Measurements from ENCODE around the gene NPS.

The NPS gene

DNA sequence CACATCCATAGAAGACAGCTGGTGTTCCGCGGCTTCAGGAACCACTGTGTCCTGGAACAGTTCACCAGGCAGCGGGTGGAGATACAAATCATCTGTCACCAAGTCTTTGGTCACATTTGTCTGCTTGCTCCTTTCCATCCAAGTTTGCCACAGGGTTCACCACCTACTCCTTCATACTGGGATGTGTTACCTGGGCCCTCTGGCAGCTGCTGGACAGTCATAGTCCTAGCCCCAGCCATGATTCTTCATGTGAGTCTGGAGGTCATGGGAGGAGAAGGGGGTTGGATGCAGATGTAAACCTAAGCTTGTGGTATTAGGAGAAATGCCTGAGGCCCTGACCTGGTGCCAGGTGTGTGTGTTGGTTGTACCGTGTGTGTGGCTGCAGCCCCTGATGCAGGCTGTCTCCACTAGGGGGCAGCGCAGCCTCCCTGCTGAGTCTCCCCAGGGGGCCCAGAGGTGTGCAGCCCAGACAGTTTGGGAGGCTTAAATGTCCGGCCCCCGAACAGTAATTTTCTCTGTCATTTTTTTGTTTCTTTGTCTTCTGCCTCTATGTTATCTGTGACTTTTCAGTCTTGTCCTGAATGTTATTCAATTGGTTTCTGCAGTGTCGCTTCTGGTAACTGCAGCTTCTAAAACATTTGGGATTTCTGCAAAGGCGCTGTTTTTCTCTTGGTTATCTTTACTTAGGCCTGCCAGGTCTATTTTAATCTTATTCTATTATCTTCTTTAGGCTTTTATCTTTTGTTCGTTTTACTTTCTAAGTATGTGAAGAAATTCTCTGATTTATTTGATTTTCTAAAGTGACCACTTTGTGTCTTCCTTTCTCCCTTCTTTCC is 14.8 kb downstream of the NPS start:
- DNase-seq = peak; percentile 56

DNA sequence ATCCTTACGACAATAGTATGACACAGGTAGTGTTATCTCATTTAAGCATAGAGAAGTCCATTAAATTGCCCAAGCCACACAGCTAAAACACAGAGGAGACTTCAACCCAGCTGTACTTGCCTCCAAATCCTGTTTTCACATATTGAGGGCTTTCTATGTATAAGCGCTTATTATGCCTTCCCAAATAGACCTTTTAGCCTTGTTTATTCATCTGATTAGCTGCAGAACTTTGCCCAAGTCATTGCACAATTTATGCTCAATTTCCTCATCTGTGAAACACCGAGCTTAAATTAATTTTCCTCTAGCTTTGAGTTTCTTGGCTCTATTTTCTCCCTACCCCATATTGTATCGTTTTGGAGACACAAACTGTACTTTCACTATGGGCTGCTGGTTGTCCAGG is 15.5 kb downstream of the NPS start:
- DNase-seq = no peak

DNA sequence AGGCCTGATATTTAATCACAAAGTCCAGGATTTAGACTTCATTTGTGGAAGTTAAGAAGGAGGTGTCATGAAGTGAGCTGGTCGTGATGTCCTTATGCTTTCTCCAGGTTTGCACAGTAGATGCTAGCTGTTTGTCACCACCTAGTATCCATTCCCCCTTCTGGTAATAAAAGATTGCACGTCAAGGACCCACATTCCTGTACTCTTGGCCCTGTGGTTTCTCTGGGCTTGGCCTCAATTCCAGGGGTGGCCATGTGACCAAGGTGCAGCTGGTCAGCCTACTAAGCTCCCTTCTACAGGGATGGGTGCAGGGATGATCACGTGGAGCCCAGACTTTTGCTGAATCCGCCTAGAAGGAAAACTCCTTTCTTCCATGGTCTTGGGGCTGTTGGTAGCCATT is 16.5 kb downstream of the NPS start:
- DNase-seq = no peak

DNA sequence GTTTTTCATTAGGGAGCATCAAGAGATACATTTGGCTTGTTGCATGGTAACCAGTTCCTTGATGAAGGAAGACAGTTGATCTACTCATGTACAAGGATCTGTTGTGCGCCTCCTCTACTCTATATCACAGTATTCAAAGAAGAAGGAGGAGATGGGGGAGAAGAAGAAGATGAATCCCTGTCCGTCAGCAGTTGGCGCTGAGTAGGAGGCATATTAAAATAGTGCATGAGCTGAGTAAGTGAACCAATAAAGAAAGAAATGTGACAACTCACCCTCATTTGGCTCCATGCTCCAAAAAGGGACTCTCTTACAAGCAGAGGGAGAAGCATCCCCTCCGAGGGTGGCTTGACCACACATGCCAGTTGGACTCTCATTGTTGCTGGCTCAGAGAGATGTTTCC is 20.1 kb downstream of the NPS start:
- DNase-seq = no peak

DNA sequence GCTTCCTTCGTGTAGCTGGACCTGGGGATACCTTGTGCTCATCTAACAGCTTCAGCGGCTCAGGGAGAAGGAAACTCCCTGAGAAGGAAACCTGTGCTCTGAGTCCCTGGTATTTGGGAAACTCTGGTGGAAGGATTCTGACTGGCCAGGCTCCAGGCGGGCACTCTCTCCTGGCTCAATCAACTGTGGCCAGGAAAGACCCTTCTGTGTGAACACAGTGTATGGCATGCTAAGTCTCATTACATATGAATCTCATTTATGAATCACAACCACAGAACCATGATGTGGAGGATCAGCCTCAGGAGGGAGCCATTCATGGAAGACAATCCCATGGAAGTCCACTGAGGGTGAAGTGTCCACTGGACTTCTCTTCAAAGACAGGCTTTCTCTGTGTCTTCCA is 20.9 kb downstream of the NPS start:
- DNase-seq = no peak

DNA sequence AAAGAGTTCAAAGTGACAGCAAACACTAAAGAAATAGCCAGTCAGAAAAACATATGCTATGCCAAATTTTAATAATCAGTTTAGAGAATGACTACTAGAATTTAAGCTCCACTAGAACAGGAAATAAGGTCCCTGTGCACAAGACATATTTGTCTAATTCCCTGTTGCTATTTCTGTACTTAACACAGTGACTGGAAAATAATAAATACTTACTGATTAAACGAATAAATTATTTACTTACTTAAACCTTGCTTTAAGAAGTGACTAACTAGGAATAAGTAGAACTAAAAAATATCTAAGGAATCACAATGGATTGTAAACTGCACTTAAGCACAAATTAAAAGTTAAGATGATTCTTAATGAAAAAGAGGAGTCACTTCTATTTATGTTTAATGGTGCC is 22.3 kb downstream of the NPS start:
- no peak for DNase-seq

DNA sequence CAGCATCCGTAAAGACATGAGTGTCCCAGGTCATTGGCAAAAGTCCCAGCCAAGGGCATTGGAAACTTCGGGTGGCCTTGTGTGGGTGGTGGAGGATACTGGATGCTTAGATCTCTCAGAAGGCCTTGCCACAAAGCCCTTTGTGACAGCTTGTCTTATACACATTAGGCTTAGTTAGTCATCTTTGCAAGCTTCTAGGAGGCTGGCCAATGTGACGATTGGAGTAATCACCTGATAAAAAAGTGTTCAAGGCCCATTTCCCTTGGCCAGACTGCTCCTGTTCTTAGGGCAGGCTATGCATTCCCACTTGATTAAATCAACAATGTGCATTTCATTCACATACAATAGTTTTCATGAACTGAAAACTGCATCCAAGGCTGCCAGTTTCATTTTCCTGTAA is 26.9 kb downstream of the NPS start:
- DNase-seq = no peak

DNA sequence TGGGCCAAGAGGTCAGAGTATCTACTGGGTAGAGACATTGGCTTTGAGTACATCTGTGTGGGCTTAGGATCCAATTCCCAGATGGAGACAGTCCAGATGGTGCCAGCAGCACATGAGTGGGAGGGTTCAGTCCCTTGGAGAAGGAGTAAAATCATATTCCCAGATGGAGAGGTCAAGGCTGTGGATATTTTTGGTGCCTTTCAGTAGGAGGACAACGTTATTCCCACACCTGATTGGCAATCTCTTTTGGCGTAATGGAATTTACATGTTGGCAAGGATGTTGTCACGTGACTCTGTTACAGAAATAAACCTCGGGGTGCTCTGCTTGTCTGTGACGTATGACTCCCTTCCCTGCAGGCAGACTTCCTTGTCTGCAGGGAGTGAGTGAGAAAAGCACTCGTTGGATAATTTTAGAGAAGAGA is 27.6 kb downstream of the NPS start:
- no peak for DNase-seq

DNA sequence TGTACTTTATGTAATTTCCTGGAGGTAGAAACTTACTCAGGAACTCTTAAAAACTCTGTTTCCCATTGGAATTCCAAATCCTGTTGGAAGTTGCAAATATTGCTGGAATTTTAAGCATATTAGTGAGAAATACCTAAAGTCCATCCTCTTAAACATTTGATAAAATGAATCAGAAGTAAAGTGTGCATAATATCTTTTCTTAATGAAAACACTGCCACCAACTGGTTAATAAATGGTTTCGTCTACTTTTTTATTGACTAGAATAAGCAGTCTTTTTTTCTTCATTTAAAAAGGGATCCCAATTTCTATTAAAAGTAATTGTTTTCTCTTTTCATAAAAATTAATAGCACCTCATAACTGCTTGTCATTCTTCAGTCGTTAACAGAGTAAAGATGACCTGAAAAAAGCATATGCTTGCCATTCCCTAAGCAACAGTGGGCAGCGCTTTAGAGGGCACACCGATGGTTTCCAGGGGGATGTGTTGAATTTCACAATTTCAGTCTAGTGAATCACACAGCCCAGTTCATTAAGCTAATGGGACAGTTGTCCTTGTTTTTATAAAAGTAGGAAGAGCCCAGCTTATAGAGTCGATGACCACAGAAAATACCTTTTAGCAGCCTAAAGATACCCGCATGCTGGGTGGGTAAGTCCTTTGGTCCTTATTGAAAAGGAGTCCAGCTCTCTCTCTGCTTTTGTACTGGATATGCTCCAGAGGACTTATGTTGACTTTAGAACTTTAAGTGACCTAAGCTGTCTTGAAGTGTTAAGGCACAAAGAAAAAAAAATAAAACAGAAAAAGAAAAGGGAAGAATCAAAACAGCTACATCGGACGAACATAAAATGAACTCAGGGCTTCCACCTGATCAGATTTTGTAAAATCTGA is 28.5 kb downstream of the NPS start:
- no peak for DNase-seq

DNA sequence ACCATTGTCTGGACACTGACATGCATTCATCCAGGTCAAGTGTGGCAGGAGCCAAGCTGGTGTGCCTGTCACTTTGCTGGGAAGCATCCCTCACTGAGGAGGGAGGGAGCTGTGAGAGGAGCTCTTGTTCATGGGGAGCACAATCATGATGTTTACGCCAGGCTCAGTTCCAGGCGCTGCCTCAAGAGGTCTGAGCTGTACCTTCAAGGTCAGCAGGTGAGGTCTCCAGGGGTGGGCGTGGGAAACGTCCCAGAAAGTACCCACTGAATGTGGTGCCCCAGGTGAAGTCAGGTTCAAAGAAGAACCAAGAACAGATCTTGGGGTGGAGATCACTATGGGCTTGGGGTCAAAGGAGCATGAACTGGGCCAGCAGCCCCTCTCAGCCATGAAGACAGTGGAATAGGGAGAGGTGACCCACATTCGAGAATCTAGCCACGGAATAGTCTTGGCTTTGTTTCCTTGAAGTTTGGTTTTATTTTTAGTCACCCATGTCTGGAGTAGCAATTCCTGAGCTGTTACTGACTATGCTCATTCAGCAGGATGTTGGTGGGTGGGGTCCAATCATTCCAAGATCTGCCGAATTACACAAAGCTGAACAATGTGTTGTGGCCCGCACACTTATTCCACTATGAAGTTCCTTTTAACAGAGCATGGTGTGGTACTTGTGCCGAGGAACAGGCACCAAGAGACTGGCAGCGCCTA is 29.3 kb downstream of the NPS start:
- no peak for DNase-seq

DNA sequence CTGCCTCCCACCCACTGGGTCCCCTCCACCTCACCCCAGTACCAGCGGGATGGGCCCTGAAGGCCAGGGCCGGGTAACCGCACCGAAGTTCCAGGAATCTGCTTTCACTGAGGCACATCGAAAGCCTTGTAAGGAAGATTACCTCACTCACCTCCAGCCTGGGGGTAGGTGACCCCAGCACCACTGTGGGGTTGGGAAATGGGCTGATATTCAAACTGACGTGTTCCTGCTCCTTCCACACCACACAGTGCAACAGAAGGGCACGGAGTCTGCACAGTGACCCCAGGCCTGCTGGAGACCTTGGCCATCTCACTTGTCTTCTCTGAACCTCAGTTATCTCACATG is 29.8 kb downstream of the NPS start:
- no peak for DNase-seq

DNA sequence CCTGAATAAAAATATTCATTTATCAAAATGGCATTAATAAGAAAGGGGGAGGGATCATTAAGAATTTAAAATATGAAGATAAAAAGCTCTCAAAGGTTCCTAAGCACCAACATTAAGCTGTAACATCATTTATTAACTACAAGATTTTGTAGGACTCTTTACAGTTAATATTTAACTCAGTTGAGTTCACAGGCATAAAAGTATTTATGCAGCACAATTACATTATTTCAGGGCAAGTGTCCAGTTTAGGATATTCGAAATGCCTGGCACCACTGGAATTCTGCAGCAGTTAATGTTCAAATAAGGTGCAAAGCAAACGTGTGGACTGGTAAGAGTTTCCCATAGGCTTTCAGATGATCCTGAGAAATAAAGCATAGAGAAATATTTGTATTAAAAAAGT is 30.5 kb downstream of the NPS start:
- no peak for DNase-seq

DNA sequence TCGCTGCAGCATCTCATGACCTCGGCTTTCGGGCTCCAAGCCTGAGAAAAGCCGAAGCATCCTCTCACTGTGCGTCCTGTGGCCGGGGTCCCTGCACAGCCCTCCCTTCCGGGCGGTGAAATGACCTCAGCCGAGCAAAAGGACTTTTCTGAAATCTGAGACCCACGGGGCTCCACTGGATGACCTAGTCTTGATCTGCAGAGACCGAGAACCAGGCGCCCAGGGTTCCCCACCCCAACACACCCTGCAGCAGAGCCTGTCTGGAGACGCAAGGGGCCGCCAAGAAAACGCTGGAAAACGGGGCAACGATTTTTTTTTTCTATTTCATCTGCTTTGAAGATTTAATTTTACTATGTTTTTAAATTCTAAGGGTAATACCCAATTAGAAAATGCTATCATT is 31.7 kb downstream of the NPS start:
- no peak for DNase-seq

DNA sequence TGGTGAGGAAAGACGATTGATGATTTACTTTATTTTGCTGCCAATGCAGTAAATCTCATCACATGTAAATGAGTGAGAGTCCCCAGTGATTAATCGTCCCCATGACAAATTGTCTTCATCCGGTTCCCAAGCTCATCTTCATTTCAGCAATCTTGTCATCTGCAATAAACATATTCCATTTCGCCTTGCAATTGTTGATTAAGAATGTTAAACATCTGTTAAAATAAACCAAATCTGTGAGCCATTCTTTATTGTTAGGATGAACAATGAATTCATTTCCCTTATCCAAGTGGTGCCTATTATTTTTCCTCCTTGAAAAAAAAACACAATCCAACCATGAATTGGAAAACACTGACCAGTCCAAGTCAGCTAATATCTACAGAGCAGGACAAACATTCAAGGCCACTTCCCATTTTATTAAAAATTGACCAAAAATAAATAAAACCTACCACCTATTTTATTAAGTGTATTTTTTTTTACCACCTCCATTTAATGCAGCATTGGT is 36.5 kb downstream of the NPS start:
- DNase-seq = no peak

DNA sequence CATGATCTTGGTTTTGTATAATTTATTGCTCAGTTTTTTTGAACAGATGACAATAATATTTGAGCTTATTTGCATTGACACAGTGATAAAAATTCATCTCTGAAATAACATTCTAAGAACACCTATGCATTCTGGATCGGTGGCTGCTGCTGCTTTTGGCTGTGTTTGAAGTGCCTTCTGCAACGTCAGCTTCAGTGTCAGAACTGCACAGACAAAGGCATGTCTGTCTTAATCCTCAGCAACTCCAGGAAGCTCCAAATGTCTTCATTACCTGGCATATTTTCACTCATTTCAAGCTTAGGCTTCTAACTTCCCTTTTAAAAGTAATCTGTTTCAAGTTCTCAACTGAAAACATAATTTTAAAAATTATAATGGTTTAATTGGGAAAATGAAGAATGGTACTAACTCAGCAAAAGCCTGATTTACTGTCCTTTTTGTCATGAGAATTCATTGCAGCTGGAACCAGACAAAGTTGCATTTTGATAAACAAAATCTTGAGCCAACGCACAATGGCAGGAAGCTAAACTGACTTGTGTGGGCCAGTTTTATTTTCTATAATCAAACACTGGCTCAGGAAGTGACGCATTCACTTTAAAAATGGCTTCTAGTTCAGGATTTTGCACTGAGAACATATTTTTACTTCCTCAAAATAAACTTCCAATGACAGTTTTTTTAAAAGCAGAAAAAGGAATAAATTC is 38.7 kb downstream of the NPS start:
- DNase-seq = no peak

DNA sequence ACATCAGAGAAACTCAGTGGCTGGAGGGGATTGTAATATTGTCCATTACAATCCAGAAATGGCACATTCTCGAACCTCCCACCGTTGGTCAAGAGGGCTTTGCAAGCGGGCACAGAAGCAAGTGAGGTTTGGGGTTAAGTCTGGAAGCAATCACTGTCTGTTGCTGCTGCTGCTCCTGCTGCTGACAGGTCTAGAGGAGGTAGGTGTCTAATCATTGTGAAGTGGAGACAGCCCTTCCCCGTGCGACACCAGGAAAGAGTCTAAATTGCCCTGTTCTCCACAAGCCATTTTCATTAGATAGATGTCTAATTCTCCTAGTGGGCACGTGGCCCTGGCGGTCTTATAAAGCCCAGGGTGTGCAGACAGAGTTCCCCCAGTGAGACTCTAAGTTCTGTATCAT is 43.5 kb downstream of the NPS start:
- DNase-seq = no peak

DNA sequence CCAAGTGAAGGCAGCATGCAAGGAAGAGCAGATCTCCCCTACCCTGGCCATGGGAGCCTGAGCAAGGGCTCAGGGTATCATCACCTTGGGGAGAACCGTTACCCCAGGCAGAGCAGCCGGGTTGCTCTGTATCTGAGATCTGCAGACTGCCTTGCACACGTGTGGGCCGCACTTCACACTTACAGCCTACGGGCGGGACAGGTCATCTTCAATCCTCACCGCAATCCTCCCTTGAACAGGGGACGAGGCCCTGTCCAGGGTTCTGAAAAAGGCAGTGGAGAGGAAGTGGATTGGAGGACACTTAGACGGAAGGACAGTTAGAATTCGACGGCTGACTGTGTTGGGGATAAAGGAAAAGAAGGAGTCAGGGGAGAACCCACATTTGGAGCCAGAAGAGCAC is 51.4 kb downstream of the NPS start:
- DNase-seq = no peak

Data from stimulated activated CD4-positive, alpha-beta T cell treated with anti-CD3 and anti-CD28 coated beads, Interleukin-15, amount 100 ng/mL, for 24 hours (primary cell).